Measurements from ENCODE around the gene MTCH1.

Gene MTCH1

GRCh38 chr6:36970892-36971842 lies 14.8 kb downstream of the MTCH1 start:
- FAIRE-seq (peak; percentile 55), DNase-seq (ENCODE audit: insufficient read length, low spot score) (no peak)

DNA sequence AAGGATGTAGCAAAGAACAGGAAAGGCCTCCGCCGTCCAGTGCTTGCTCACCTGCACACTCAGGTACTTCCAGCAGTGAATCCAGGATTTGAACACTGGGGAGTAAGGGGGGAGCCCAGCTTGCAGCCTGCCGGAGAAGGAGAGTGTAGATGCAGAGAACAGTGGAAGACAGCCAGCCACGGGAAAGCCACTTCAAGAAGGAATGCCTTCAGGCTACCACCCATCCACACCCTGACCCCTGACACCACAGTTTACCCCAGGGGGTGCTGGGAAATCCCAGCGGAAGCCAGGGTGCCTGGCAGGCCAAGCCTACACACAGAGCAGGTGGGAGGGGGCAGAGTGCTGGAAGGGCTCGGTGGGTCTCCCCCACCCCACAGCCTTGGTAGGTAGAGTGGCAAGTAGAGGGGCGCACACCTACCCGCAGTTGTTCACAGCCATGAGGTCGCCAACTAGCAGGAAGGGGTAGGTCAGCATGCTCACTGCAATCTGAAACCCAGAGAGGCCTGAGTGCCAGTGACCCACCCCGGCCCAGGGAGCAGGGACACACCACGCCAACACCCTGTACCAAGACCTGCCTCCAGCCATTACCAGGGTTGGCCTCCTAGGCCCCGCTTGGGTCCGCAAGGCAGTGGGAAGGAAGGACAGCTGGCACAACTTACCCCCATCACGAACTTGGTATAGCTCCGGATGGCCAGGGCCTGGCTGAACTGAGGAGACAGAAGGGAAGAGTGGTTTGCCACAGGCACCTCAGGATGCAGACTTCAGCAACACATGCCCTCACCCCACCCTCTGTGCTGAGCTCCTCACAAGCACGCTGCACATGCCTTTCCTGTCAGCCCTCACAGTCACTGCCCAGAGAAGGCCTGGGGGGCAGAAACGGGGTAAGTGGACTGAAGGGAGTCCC lies 15.8 kb downstream of the MTCH1 start:
- no peak for DNase-seq (ENCODE audit: insufficient read length, low spot score)
- no peak for FAIRE-seq

GRCh38 chr6:36969240-36969691 lies 16.7 kb downstream of the MTCH1 start:
- DNase-seq (ENCODE audit: insufficient read length, low spot score) = no peak

DNA sequence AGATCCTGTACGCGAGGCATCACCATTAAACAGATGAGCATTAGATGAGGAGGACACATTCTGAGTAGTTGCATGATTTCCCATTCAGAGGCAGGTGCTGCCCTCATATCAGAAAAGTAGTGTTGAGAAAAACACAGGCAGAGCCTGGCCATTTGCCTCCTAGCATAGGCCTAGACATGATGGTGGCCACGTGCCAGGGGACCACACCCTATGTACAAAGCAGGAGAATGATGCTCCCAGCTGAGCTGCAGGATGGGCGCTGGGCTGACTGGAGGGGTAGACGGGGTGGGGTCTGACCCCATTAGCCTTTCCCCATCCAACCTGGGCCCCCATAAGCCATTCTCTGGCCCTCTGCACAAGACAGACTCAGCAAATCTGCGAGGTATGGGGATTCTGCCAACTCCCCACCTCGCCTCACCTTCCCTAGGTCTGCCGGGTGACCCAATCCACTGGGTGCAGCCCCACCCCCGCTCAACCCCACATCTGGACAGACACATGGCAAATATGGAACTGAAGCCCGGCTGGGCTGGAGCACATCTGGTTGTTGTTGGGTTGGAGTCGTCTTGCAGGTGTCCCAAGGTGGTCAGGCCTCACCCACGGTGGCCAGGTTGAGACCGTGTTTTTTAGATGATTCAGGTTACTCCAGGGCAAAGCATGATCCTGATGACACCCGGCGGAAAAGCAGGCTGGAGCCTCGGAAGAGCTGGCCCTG lies 17.6 kb downstream of the MTCH1 start:
- FAIRE-seq = no peak
- DNase-seq (ENCODE audit: insufficient read length, low spot score) = no peak

More at GRCh38 chr6:36969240-36969691, 16.7 kb downstream of the MTCH1 start:
- no peak for FAIRE-seq

- DNase-seq (ENCODE audit: insufficient read length, low spot score) (no peak), FAIRE-seq (no peak)
These were observed 18.2 kb downstream of the MTCH1 start for GRCh38 chr6:36967757-36968156.

DNA sequence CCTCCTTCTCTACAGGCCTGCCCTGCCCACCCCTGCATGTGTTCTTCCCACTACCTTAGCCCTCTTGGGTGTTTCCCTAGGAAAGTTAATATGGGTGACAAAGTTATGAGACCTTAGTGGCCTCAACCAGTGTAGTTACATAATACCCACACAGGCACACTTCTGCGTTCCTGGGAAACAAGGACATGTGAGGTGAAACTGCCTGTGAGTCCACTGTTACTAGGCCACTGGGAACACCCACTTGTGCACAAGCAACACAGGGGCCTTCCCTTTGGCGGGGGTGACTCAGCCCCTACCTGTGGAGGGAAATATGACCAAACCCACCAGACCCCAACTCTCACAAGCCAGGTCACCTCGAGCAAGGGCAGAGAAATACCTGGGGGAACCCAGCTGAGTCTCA lies 18.7 kb downstream of the MTCH1 start:
- FAIRE-seq (no peak), DNase-seq (ENCODE audit: insufficient read length, low spot score) (no peak)

DNA sequence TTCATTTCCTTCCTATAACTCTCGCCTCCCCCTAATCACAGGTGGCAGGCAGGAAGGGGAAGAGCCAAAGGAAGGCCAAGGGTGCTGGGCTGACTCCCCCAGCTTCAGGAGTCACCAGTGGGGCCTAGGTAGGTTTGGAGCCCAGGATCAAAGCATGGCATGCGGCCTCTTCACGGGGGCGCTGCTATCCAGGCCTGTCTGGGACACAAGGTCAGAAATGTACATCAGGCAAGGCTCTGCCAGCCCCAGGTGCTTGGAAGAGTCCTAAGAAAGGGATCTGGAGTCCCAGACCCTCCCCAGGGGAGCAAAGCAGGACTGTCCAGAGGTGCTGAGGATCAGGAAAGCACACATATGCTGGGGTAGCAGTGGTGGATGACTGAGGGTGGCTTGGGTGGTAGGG lies 21.1 kb downstream of the MTCH1 start:
- FAIRE-seq (no peak), DNase-seq (ENCODE audit: insufficient read length, low spot score) (no peak)

DNA sequence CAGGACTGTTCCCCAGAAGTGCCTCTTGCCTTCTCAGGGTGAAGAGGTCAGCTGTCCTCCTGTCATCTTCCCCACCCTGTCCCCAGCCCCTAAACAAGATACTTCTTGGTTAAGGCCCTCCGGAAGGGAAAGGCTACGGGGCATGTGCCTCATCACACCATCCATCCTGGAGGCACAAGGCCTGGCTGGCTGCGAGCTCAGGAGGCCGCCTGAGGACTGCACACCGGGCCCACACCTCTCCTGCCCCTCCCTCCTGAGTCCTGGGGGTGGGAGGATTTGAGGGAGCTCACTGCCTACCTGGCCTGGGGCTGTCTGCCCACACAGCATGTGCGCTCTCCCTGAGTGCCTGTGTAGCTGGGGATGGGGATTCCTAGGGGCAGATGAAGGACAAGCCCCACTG lies 21.6 kb downstream of the MTCH1 start:
- DNase-seq (ENCODE audit: insufficient read length, low spot score) (no peak), FAIRE-seq (no peak)

GRCh38 chr6:36963451-36964290 lies 22.3 kb downstream of the MTCH1 start:
- DNase-seq (ENCODE audit: insufficient read length, low spot score) (no peak), FAIRE-seq (no peak)

DNA sequence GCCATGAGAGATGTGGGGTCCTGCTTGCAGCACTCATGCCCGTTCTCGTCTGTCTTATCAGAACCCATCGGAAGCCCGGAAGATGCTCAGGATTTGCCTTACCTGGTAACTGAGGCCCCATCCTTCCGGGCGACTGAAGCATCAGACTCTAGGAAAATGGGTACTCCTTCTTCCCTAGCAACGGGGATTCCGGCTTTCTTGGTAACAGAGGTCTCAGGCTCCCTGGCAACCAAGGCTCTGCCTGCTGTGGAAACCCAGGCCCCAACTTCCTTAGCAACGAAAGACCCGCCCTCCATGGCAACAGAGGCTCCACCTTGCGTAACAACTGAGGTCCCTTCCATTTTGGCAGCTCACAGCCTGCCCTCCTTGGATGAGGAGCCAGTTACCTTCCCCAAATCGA lies 23.1 kb downstream of the MTCH1 start:
- FAIRE-seq = no peak

DNA sequence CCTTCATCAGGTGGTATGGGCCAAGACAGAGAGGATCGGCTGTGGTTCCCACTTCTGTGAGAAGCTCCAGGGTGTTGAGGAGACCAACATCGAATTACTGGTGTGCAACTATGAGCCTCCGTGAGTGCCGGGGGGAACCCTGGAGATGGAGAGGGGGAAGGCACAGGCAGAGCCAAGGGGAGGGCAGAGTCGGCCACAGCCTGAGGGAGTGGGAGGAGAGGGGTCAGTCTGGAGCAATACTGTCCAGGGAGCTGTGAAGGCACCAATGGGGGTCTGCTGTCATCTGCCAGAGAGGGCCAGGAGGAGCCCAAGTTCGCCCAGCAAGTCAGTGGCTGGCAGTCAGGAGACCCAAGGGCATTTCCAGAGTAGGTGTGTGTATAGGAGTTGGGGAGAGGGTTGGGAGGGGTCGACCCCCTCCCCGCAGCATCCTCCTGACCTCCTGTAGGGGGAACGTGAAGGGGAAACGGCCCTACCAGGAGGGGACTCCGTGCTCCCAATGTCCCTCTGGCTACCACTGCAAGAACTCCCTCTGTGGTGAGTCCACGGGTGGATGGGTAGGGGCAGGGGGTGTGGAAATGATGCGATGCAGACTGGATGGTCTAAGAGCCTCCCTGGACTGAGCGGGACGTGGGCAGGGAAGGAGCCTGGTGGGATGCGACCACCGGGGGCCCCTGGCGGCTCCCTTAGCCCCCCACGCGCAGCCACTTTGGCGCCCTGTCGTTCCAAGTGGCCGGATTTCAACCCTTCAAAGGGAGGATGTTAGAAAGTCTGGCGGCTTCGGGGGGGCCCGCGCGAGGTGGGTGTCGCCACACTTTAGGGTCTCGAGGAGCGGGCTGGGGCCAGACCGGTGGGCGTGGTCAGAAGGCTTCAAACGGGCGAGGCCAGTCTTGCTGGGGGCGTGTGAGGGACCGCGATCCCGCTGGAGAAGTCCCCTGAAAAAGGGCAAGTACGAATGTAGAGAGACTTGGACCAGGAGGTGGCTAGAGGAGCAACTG lies 24.3 kb downstream of the MTCH1 start:
- DNase-seq (ENCODE audit: insufficient read length, low spot score) = no peak
- FAIRE-seq = no peak

More for the DNA sequence above, 23.1 kb downstream of the MTCH1 start:
- no peak for DNase-seq (ENCODE audit: insufficient read length, low spot score)

GRCh38 chr6:36959555-36960250 lies 26.3 kb downstream of the MTCH1 start:
- no peak for DNase-seq (ENCODE audit: insufficient read length, low spot score)
- FAIRE-seq = no peak

DNA sequence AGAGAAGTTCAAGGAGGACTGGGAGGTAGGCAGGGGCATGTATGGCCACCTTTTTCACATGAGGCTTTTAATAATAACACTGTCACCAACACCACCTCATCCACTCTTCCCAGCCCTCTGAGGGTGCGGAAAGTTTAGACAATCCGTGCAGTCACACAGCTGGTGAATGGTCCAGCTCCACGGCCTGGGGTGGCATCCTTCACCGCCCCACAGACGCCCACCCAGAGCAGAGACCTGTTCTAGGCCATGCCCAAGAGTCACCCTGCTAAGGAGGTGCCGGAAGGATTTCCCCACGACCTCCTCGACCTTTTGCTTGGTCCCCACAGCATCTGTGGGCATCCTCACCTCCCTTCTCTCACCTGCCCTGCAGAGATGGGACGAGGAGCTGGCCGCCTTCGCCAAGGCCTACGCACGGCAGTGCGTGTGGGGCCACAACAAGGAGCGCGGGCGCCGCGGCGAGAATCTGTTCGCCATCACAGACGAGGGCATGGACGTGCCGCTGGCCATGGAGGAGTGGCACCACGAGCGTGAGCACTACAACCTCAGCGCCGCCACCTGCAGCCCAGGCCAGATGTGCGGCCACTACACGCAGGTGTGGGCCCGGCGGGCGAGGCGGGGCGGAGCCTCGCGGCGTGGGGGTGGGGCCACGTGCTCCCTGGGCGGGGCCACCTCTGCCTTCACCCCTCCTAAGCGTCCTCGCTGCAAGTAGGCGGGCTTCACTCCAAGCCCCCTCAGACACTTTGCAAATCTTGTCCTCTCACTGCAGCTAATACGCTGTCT lies 27.0 kb downstream of the MTCH1 start:
- FAIRE-seq (no peak), DNase-seq (ENCODE audit: insufficient read length, low spot score) (no peak)

GRCh38 chr6:36957773-36958271 lies 28.2 kb downstream of the MTCH1 start:
- no peak for DNase-seq (ENCODE audit: insufficient read length, low spot score)
- no peak for FAIRE-seq

GRCh38 chr6:36956446-36956820 lies 29.6 kb downstream of the MTCH1 start:
- no peak for FAIRE-seq
- no peak for DNase-seq (ENCODE audit: insufficient read length, low spot score)

GRCh38 chr6:36955671-36956445 lies 30.1 kb downstream of the MTCH1 start:
- DNase-seq (ENCODE audit: insufficient read length, low spot score) (no peak), FAIRE-seq (no peak)

Measured in HTR-8/SVneo (cell line).